H1 (cell line): Measurements from ENCODE around the gene CD300LF.

Source experiments
- EP300 ChIP-seq, 2 experiments: IDR thresholded peaks; 1 replicate in 1 of 2; 2 replicates in 1 of 2; pipeline ENCODE4 v1.6.1; 2011 to 2012; ENCODE audit warnings: low read depth in 2 of 2, low read length in 2 of 2, mild to moderate bottlenecking in 2 of 2, borderline replicate concordance in 1 of 2, inconsistent platforms in 1 of 2, moderate library complexity in 1 of 2
- EZH2 ChIP-seq: fragments of 200-600 bp; sonication (generic); IDR thresholded peaks from 2 replicates; pipeline ENCODE4 v1.7.1; 2012; ENCODE audit warnings: low read depth, mild to moderate bottlenecking, moderate library complexity, low read length, inconsistent platforms; ENCODE audit not compliant: severe bottlenecking
- MAFK ChIP-seq: IDR thresholded peaks from 2 replicates; pipeline ENCODE4 v1.6.1; 2012; ENCODE audit warnings: low read depth, mild to moderate bottlenecking, improper control_type of control experiment, low read length
- POLR2A ChIP-seq, 2 experiments: IDR thresholded peaks; 1 replicate in 1 of 2; 2 replicates in 1 of 2; pipeline ENCODE4 v1.6.1; 2011; ENCODE audit warnings: low read depth in 2 of 2, low read length in 2 of 2, mild to moderate bottlenecking in 2 of 2; ENCODE audit errors: control extremely low read depth in 1 of 2
- SUZ12 ChIP-seq: fragments of 200-600 bp; sonication (generic); IDR thresholded peaks from 2 replicates; pipeline ENCODE4 v1.6.1; 2012; ENCODE audit warnings: mild to moderate bottlenecking, inconsistent platforms, low read length, moderate library complexity, mixed read lengths
- YY1 ChIP-seq: IDR thresholded peaks from 2 replicates; pipeline ENCODE4 v1.6.1; 2011; ENCODE audit warnings: low read depth, mild to moderate bottlenecking, low read length
- ZNF274 ChIP-seq: IDR thresholded peaks from 2 replicates; pipeline ENCODE4 v1.7.0; 2012; ENCODE audit warnings: low read length, borderline replicate concordance; ENCODE audit errors: extremely low read depth

GRCh38 chr17:74652020-74652419 is 60.7 kb downstream of the CD300LF start:
- TF ChIP-seq ZNF274 = no peak
- no peak for TF ChIP-seq POLR2A (IDR thresholded peaks at IDR 0.05; ENCODE audit: control extremely low read depth in 1 of 2, low read depth in 2 of 2, low read length in 2 of 2)
- TF ChIP-seq MAFK = no peak
- no peak for TF ChIP-seq YY1
- TF ChIP-seq EP300 (IDR thresholded peaks at IDR 0.05; ENCODE audit: borderline replicate concordance in 1 of 2, low read depth in 2 of 2, low read length in 2 of 2) = no peak
- no peak for TF ChIP-seq EZH2
- no peak for TF ChIP-seq SUZ12
